Smooth muscle cell (in vitro differentiated cells): Measurements from ENCODE around the gene ARID3B. TPM values are rescaled to one million over a fixed set of nuclear protein-coding genes. Genes with fewer than 3 reads are reported as not detected.
"Not testable (repeated sequence)": the region's sequence is repeated elsewhere in the genome, so short reads cannot be mapped to it uniquely, and the experiment has no call there.

Experiments
- DNase-seq: peaks from one replicate; lab custom pipeline; 2025; ENCODE audit not compliant: unreplicated experiment; lab: John Stamatoyannopoulos, UW
- H2AFZ ChIP-seq: fragments of 200-600 bp; sonication (generic); 2 replicates; pipeline ENCODE4 v1.6.0; 2016; ENCODE audit warnings: antibody characterized with exemption, low read depth, mild to moderate bottlenecking
- H3F3A ChIP-seq: fragments of 200-600 bp; sonication (generic); 2 replicates; pipeline ENCODE4 v1.6.0; 2017; ENCODE audit warnings: antibody characterized with exemption, low read depth
- H3K27ac ChIP-seq: fragments of 200-600 bp; sonication (generic); 2 replicates; pipeline ENCODE4 v1.5.1; 2016; ENCODE audit warnings: low read depth, mild to moderate bottlenecking
- H3K27me3 ChIP-seq: fragments of 200-600 bp; sonication (generic); 2 replicates; pipeline ENCODE4 v1.6.1; 2016; ENCODE audit warnings: low read depth, mild to moderate bottlenecking
- H3K36me3 ChIP-seq: fragments of 200-600 bp; sonication (generic); 2 replicates; pipeline ENCODE4 v1.5.1; 2016; ENCODE audit warnings: low read depth
- H3K4me1 ChIP-seq: fragments of 200-600 bp; sonication (generic); 2 replicates; pipeline ENCODE4 v1.5.1; 2016; ENCODE audit warnings: low read depth
- H3K4me2 ChIP-seq: fragments of 200-600 bp; sonication (generic); 2 replicates; pipeline ENCODE4 v1.6.0; 2016; ENCODE audit warnings: mild to moderate bottlenecking
- H3K4me3 ChIP-seq: fragments of 200-600 bp; sonication (generic); 2 replicates; pipeline ENCODE4 v1.5.1; 2016; ENCODE audit warnings: mild to moderate bottlenecking
- H3K79me2 ChIP-seq: fragments of 200-600 bp; sonication (generic); 2 replicates; pipeline ENCODE4 v1.6.0; 2016; ENCODE audit warnings: low read depth, mild to moderate bottlenecking
- H3K9ac ChIP-seq: fragments of 200-600 bp; sonication (generic); 2 replicates; pipeline ENCODE4 v1.6.0; 2016; ENCODE audit warnings: low read depth
- H3K9me3 ChIP-seq: fragments of 200-600 bp; sonication (generic); replicated peaks from 2 replicates; pipeline ENCODE4 v1.5.1; 2016; ENCODE audit warnings: low read depth
- H4K20me1 ChIP-seq: fragments of 200-600 bp; sonication (generic); 2 replicates; pipeline ENCODE4 v1.6.0; 2016; ENCODE audit warnings: low read depth
- CTCF ChIP-seq: fragments of 200-600 bp; sonication (generic); IDR thresholded peaks from 2 replicates; pipeline ENCODE4 v1.5.1; 2017; ENCODE audit warnings: borderline replicate concordance, mild to moderate bottlenecking, antibody characterized with exemption; ENCODE audit not compliant: insufficient read depth, poor library complexity, severe bottlenecking
- WGBS: methylation state at CpG from one replicate; pipeline ENCODE4 v1.1.7; 2016; ENCODE audit warnings: low lambda C conversion rate; 5-methylcytosine and 5-hydroxymethylcytosine counted together
- polyA plus RNA-seq: library from polyadenylated mRNA; unstranded; fragments of >200 nt; fragmentation: Nextera tagmentation; extraction: Ambion mirVana; gene quantifications from 2 replicates; pipeline ENCODE4 v1.2.1, GENCODE V29; 2016
- total RNA-seq: library from RNA; depleted of rRNA; stranded (reverse); fragments of >200 nt; gene quantifications from 2 replicates; pipeline ENCODE4 v1.2.3, GENCODE V29; 2014

The ARID3B gene
- total and polyA plus RNA-seq, 2 experiments from 2014 or later: 7.2 to 7.7 TPM

GRCh38 chr15:74595271-74595670 lies 54.3 kb downstream of the ARID3B start:
- H3K4me1 ChIP-seq: no peaks in the 10 kb centered on the region
- H3F3A ChIP-seq: no peaks in the 10 kb centered on the region
- no peaks in the 10 kb centered on the region for H4K20me1 ChIP-seq
- H3K36me3 ChIP-seq: no peaks in the 10 kb centered on the region
- H3K4me2 ChIP-seq: no peak overlapping the region
- WGBS: 96% methylated on average over 5 of the region's 5 CpGs
- no peak overlapping the region for H3K9ac ChIP-seq
- H3K27ac ChIP-seq: no peak overlapping the region
- no peaks in the 10 kb centered on the region for H3K9me3 ChIP-seq
- DNase-seq: no peak
- TF ChIP-seq CTCF: no peak
- H2AFZ ChIP-seq: no peak overlapping the region
- no peaks in the 10 kb centered on the region for H3K27me3 ChIP-seq
- no peaks in the 10 kb centered on the region for H3K79me2 ChIP-seq
- H3K4me3 ChIP-seq: no peak overlapping the region

GRCh38 chr15:74596736-74597135 lies 55.7 kb downstream of the ARID3B start:
- not testable (repeated sequence) for H3K9me3 ChIP-seq, H3K4me3 ChIP-seq, H3K9ac ChIP-seq, DNase-seq, H3K4me1 ChIP-seq, H2AFZ ChIP-seq, H3K4me2 ChIP-seq, H3F3A ChIP-seq, H4K20me1 ChIP-seq, H3K27ac ChIP-seq, H3K36me3 ChIP-seq, H3K27me3 ChIP-seq, H3K79me2 ChIP-seq
- WGBS: 77% methylated on average over 10 of the region's 11 CpGs

- H3K27me3 ChIP-seq, H3F3A ChIP-seq, H3K4me3 ChIP-seq, H3K9ac ChIP-seq, H4K20me1 ChIP-seq, H2AFZ ChIP-seq, H3K4me2 ChIP-seq, H3K79me2 ChIP-seq, H3K9me3 ChIP-seq, H3K27ac ChIP-seq, H3K36me3 ChIP-seq, DNase-seq, H3K4me1 ChIP-seq: not testable (repeated sequence)
- 95% methylated on average over 16 of the region's 16 CpGs for WGBS
Measured at GRCh38 chr15:74597146-74597705, 56.2 kb downstream of the ARID3B start.

GRCh38 chr15:74598126-74598842 lies 57.3 kb downstream of the ARID3B start:
- Histone ChIP-seq H2AFZ (no peak overlapping the region), H3K79me2 (no peaks in the 10 kb centered on the region), H4K20me1 (no peaks in the 10 kb centered on the region), H3K4me2 (peak overlapping the region; percentile 55), H3K27ac (no peak overlapping the region), H3K36me3 (no peaks in the 10 kb centered on the region), H3K4me3 (peak overlapping the region; percentile 27), H3K27me3 (no peaks in the 10 kb centered on the region), H3K9me3 (no peaks in the 10 kb centered on the region), H3F3A (no peaks in the 10 kb centered on the region), H3K4me1 (no peaks in the 10 kb centered on the region), H3K9ac (no peak overlapping the region)
- no peak for DNase-seq
- WGBS: 72% methylated on average over 25 of the region's 26 CpGs
- no peak for TF ChIP-seq CTCF
